H9 (cell line): ENCODE measurements around the gene GAN. TPM values are rescaled to one million over a fixed set of nuclear protein-coding genes. Genes with fewer than 3 reads are reported as not detected.

Experiments used
- DNase-seq: peaks from one replicate; pipeline ENCODE4 v3.0.0-alpha.2; 2017
- H2AFZ ChIP-seq: one replicate; pipeline ENCODE4 v1.6.1; 2013; ENCODE audit warnings: mild to moderate bottlenecking, low read length, control low read depth, moderate library complexity
- H2AK5ac ChIP-seq: 2 replicates; pipeline ENCODE4 v1.6.1; 2013; ENCODE audit warnings: low read length, control low read depth, mixed read lengths; ENCODE audit not compliant: insufficient read length
- H2BK120ac ChIP-seq: one replicate; pipeline ENCODE4 v1.6.1; 2013; ENCODE audit warnings: low read depth, mild to moderate bottlenecking, low read length, control low read depth, inconsistent platforms; ENCODE audit not compliant: poor library complexity, severe bottlenecking
- H2BK12ac ChIP-seq: 2 replicates; pipeline ENCODE4 v1.6.1; 2013; ENCODE audit warnings: low read length, control low read depth, mixed read lengths, low read depth; ENCODE audit not compliant: insufficient read length
- H2BK15ac ChIP-seq: 2 replicates; pipeline ENCODE4 v1.6.1; 2013; ENCODE audit warnings: low read depth, low read length, control low read depth
- H2BK20ac ChIP-seq: one replicate; pipeline ENCODE4 v1.6.1; 2013; ENCODE audit warnings: low read depth, mild to moderate bottlenecking, low read length, control low read depth, inconsistent platforms; ENCODE audit not compliant: poor library complexity, severe bottlenecking
- H2BK5ac ChIP-seq: 2 replicates; pipeline ENCODE4 v1.6.1; 2013; ENCODE audit warnings: low read length, control low read depth, mixed read lengths; ENCODE audit not compliant: insufficient read length
- H3K14ac ChIP-seq: 2 replicates; pipeline ENCODE4 v1.6.1; 2013; ENCODE audit warnings: low read length, control low read depth; ENCODE audit not compliant: insufficient read depth
- H3K18ac ChIP-seq: 2 replicates; pipeline ENCODE4 v1.6.1; 2013; ENCODE audit warnings: low read depth, mild to moderate bottlenecking, mixed read lengths, low read length, control low read depth; ENCODE audit not compliant: insufficient read length
- H3K23ac ChIP-seq: 2 replicates; pipeline ENCODE4 v1.6.1; 2013; ENCODE audit warnings: low read length, control low read depth, mixed read lengths, low read depth; ENCODE audit not compliant: insufficient read length
- H3K23me2 ChIP-seq: 2 replicates; pipeline ENCODE4 v1.6.1; 2013; ENCODE audit warnings: low read depth, mild to moderate bottlenecking, mixed read lengths, low read length, control low read depth; ENCODE audit not compliant: insufficient read length, poor library complexity, severe bottlenecking
- H3K27ac ChIP-seq: 2 replicates; pipeline ENCODE4 v1.5.1; 2013; ENCODE audit warnings: low read length, control low read depth, mixed read lengths, low read depth; ENCODE audit not compliant: insufficient read length
- H3K27me3 ChIP-seq: 2 replicates; pipeline ENCODE4 v1.6.1; 2013; ENCODE audit warnings: low read length, control low read depth, inconsistent platforms; ENCODE audit not compliant: insufficient read depth
- H3K4ac ChIP-seq: 2 replicates; pipeline ENCODE4 v1.6.1; 2013; ENCODE audit warnings: low read depth, mild to moderate bottlenecking, control low read depth, inconsistent platforms, low read length, moderate library complexity
- H3K4me1 ChIP-seq: 2 replicates; pipeline ENCODE4 v1.6.1; 2013; ENCODE audit warnings: low read length, control low read depth, inconsistent platforms; ENCODE audit not compliant: insufficient read depth
- H3K4me2 ChIP-seq: 2 replicates; pipeline ENCODE4 v1.6.1; 2013; ENCODE audit warnings: low read length, control low read depth, mixed read lengths; ENCODE audit not compliant: insufficient read length, insufficient read depth
- H3K56ac ChIP-seq: 2 replicates; pipeline ENCODE4 v1.6.1; 2013; ENCODE audit warnings: low read depth, mild to moderate bottlenecking, mixed read lengths, low read length, control low read depth; ENCODE audit not compliant: insufficient read length
- H3K79me1 ChIP-seq: 2 replicates; pipeline ENCODE4 v1.6.1; 2013; ENCODE audit warnings: low read depth, mild to moderate bottlenecking, moderate library complexity, low read length, control low read depth, inconsistent platforms; ENCODE audit not compliant: insufficient read depth, poor library complexity, severe bottlenecking
- H3K79me2 ChIP-seq: 2 replicates; pipeline ENCODE4 v1.6.1; 2013; ENCODE audit warnings: low read length, control low read depth, inconsistent platforms; ENCODE audit not compliant: insufficient read depth
- H3K9ac ChIP-seq: 2 replicates; pipeline ENCODE4 v1.6.1; 2013; ENCODE audit warnings: low read length, control low read depth, mixed read lengths; ENCODE audit not compliant: insufficient read length; ENCODE audit errors: extremely low read depth
- H3K9me3 ChIP-seq: one replicate; pipeline ENCODE4 v1.6.1; 2013; ENCODE audit warnings: low read depth, low read length, inconsistent platforms; ENCODE audit not compliant: control insufficient read depth
- H3T11ph ChIP-seq: one replicate; pipeline ENCODE4 v1.6.1; 2013; ENCODE audit warnings: mild to moderate bottlenecking, low read length, control low read depth, inconsistent platforms
- H4K20me1 ChIP-seq: one replicate; pipeline ENCODE4 v1.6.1; 2013; ENCODE audit not compliant: control insufficient read depth, insufficient read length, insufficient read depth
- H4K5ac ChIP-seq: 2 replicates; pipeline ENCODE4 v1.6.1; 2013; ENCODE audit warnings: low read depth, mild to moderate bottlenecking, mixed read lengths, low read length, control low read depth; ENCODE audit not compliant: insufficient read length
- H4K8ac ChIP-seq: replicated peaks from 2 replicates; pipeline ENCODE4 v1.6.1; 2013; ENCODE audit warnings: low read length, control low read depth, mixed read lengths, low read depth; ENCODE audit not compliant: insufficient read length
- H4K91ac ChIP-seq: 2 replicates; pipeline ENCODE4 v1.6.1; 2013; ENCODE audit warnings: low read depth, mild to moderate bottlenecking, moderate library complexity, mixed read lengths, low read length, control low read depth; ENCODE audit not compliant: insufficient read length
- H3K27ac Mint-ChIP-seq, 3 experiments: 2 replicates in 2 of 3; 3 replicates in 1 of 3; pipeline ENCODE4 v1.8.0; 2020 to 2021; ENCODE audit warnings: mixed read lengths in 3 of 3, mild to moderate bottlenecking in 1 of 3, moderate library complexity in 1 of 3
- H3K27me3 Mint-ChIP-seq: 2 replicates; pipeline ENCODE4 v1.8.0; 2021; ENCODE audit warnings: low read depth, mild to moderate bottlenecking, moderate library complexity, mixed read lengths
- H3K36me3 Mint-ChIP-seq, 3 experiments: 2 replicates in 2 of 3; 3 replicates in 1 of 3; pipeline ENCODE4 v1.8.0; 2020 to 2021; ENCODE audit warnings: low read depth in 3 of 3, mixed read lengths in 3 of 3; ENCODE audit not compliant: insufficient read depth in 1 of 3
- H3K4me1 Mint-ChIP-seq, 2 experiments: 2 replicates each; pipeline ENCODE4 v1.8.0; 2020; ENCODE audit warnings: mixed read lengths in 2 of 2
- H3K4me3 Mint-ChIP-seq, 2 experiments: 2 replicates in 1 of 2; 3 replicates in 1 of 2; pipeline ENCODE4 v1.8.0; 2020 to 2021; ENCODE audit warnings: mild to moderate bottlenecking in 2 of 2, mixed read lengths in 2 of 2, moderate library complexity in 1 of 2
- H3K9me3 Mint-ChIP-seq, 2 experiments: 2 replicates in 1 of 2; 3 replicates in 1 of 2; pipeline ENCODE4 v1.8.0; 2020; ENCODE audit warnings: mild to moderate bottlenecking in 2 of 2, mixed read lengths in 2 of 2, moderate library complexity in 1 of 2
- WGBS: extraction: QIAGEN DNeasy Blood & Tissue Kit; methylation state at CpG from one replicate; pipeline ENCODE4 v1.1.7; 2013; ENCODE audit warnings: missing lambda C conversion rate, low lambda C conversion rate, mixed read lengths; ENCODE audit not compliant: insufficient read length; ENCODE audit errors: extremely low coverage; 5-methylcytosine and 5-hydroxymethylcytosine counted together
- total RNA-seq: library from RNA; stranded (reverse); gene quantifications from 2 replicates; pipeline ENCODE4 v1.2.1, GENCODE V29; 2021
- TF ChIP-seq, protein P1 (sequence below): fragments of 200-600 bp; sonication (generic); conservative IDR thresholded peaks from 3 replicates; pipeline ENCODE4 v1.8.0; 2021; ENCODE audit warnings: antibody characterized with exemption, mild to moderate bottlenecking

The GAN gene
- total RNA-seq, 1 experiment from 2014 or later: 20.9 TPM

DNA sequence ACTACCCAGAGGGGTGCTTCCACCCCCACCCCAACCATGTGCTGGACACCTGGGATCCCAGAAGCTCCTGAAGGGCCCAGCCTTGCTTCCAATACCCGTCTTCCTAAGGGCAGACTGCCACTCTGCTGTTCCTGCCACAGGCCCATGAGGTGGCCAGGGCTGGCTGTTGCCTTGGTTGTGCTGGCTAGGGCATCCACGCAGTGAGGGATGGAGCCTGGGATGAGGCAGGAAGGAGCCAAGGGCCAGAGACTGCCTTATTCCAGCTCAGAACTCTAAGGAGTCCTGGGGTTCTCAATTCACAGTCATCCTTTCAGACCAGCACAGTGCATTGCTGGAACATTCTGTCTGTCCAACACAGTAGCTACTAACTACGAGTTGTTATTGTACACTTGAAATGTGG is 38.4 kb upstream of the GAN start:
- Mint-ChIP-seq H3K4me1 (no peaks in the 10 kb centered on the region), H3K9me3 (no peaks in the 10 kb centered on the region), H3K36me3 (no peaks in the 10 kb centered on the region), H3K27ac (no peak overlapping the region), H3K27me3 (no peaks in the 10 kb centered on the region), H3K4me3 (no peak overlapping the region)
- H4K91ac ChIP-seq: no peak overlapping the region
- H2BK5ac ChIP-seq: no peak overlapping the region
- no peak overlapping the region for H2BK20ac ChIP-seq
- WGBS: no CpG with 5 or more reads among the region's 3 CpGs
- no peak overlapping the region for H3T11ph ChIP-seq
- H3K23ac ChIP-seq: no peak overlapping the region
- H3K27me3 ChIP-seq: no peaks in the 10 kb centered on the region
- H3K14ac ChIP-seq: no peak overlapping the region; the same call in 1 of the 2 replicates
- no peak overlapping the region for H2BK12ac ChIP-seq
- H4K5ac ChIP-seq: no peak overlapping the region
- H3K4ac ChIP-seq: no peak overlapping the region
- TF ChIP-seq, protein P1, sequence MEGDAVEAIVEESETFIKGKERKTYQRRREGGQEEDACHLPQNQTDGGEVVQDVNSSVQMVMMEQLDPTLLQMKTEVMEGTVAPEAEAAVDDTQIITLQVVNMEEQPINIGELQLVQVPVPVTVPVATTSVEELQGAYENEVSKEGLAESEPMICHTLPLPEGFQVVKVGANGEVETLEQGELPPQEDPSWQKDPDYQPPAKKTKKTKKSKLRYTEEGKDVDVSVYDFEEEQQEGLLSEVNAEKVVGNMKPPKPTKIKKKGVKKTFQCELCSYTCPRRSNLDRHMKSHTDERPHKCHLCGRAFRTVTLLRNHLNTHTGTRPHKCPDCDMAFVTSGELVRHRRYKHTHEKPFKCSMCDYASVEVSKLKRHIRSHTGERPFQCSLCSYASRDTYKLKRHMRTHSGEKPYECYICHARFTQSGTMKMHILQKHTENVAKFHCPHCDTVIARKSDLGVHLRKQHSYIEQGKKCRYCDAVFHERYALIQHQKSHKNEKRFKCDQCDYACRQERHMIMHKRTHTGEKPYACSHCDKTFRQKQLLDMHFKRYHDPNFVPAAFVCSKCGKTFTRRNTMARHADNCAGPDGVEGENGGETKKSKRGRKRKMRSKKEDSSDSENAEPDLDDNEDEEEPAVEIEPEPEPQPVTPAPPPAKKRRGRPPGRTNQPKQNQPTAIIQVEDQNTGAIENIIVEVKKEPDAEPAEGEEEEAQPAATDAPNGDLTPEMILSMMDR: no peak
- H2BK15ac ChIP-seq: no peak overlapping the region
- no peak overlapping the region for H4K8ac ChIP-seq
- H4K20me1 ChIP-seq: no peaks in the 10 kb centered on the region
- H2BK120ac ChIP-seq: no peak overlapping the region
- no peak overlapping the region for H3K18ac ChIP-seq
- H3K9me3 ChIP-seq: no peaks in the 10 kb centered on the region
- no peak overlapping the region for H3K27ac ChIP-seq
- H3K23me2 ChIP-seq: no peaks in the 10 kb centered on the region
- H2AFZ ChIP-seq: no peak overlapping the region
- no peak overlapping the region for H3K56ac ChIP-seq
- no peak overlapping the region for H3K4me2 ChIP-seq
- H3K9ac ChIP-seq: no peak overlapping the region
- no peaks in the 10 kb centered on the region for H3K79me1 ChIP-seq
- no peak overlapping the region for H2AK5ac ChIP-seq
- no peak for DNase-seq
- H3K79me2 ChIP-seq: no peaks in the 10 kb centered on the region
- H3K4me1 ChIP-seq: no peaks in the 10 kb centered on the region
